ENCODE results near the gene RNU6-9.
A peak's percentile ranks its signal among the peaks of the same experiment; 100 is the strongest.

RNU6-9 gene

GRCh38 chr19:912181-913079 is 19.1 kb downstream of the RNU6-9 start:
- TF ChIP-seq CTCF (IDR thresholded peaks at IDR 0.05): no peak

GRCh38 chr19:913080-913748 is 19.9 kb downstream of the RNU6-9 start, which contains the start of gene R3HDM4:
Gene R3HDM4, minus strand, starts transcription at chr19:913219. Its CDS starts 62 bp downstream, at chr19:913157.
- TF ChIP-seq CTCF (IDR thresholded peaks at IDR 0.05): no peak

DNA sequence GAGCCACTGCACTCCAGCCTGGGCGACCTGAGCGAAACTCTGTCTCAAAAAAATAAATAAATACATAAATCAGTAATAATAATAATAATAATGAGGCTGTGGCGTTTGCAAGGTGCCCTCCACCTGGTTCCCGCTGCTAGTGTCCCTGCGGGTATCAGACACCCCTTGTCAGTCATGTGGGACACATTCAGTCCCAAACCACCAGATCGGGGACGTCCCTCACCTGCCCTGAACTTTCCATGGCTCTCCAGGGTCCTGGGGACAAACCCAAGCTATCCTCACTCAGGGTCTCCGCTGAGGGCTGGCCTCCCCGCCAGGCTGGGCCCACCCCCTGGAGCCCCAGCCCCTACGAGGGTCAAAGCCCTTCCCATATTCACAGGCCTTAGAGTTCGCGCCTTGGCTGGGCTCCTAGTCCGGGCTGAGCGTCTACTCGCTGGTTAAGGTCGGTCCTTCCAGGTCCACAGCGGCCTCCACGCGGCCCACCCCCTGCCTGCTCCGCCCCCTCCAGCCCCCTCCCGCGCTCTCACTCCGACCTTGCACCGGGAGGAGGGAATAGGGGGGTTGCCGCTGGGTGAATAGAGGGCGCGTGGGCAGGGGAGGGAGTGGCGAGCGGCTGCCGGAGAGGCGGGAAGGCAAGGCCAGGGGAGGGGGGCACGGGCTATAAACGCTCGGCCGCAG is 23.5 kb downstream of the RNU6-9 start:
- TF ChIP-seq CTCF (IDR thresholded peaks at IDR 0.05): no peak

- TF ChIP-seq CTCF (IDR thresholded peaks at IDR 0.05): peak; percentile 31; the same call in 1 of the 2 replicates
These were observed 24.3 kb downstream of the RNU6-9 start, which contains the start of gene KISS1R for GRCh38 chr19:917323-918151. Gene KISS1R, plus strand, starts transcription at chr19:917333. Its CDS starts 170 bp downstream, at chr19:917503.

- no peak for TF ChIP-seq CTCF (IDR thresholded peaks at IDR 0.05)
These were observed 24.8 kb downstream of the RNU6-9 start for GRCh38 chr19:918152-918437.

GRCh38 chr19:918481-919198 is 25.4 kb downstream of the RNU6-9 start:
- no peak for TF ChIP-seq CTCF (IDR thresholded peaks at IDR 0.05)

Measured in LNCAP (cell line).